CD4-positive, alpha-beta T cell treated with Interleukin-17A for 1 hour (primary cell): ENCODE data around the gene BST2.
A peak's percentile ranks its signal among the peaks of the same experiment; 100 is the strongest.
"Not testable (repeated sequence)": the region's sequence is repeated elsewhere in the genome, so short reads cannot be mapped to it uniquely, and the experiment has no call there.

Source experiments
- DNase-seq: peaks from one replicate; pipeline ENCODE4 v3.0.0-alpha.2; 2020

BST2 gene

GRCh38 chr19:17385878-17386611, 19.4 kb downstream of the BST2 start:
- peak; percentile 62 for DNase-seq

- no peak for DNase-seq
These were observed 24.8 kb downstream of the BST2 start for GRCh38 chr19:17380426-17381138.

- DNase-seq = no peak
These were observed 26.2 kb downstream of the BST2 start for GRCh38 chr19:17379221-17379631.

GRCh38 chr19:17378271-17378670, 27.2 kb downstream of the BST2 start:
- DNase-seq = no peak

- DNase-seq = no peak
These were observed 28.4 kb downstream of the BST2 start, which contains the start of gene PLVAP for GRCh38 chr19:17376935-17377600. TSS of gene PLVAP (minus strand) at chr19:17377342. CDS start at chr19:17377288, 54 bp downstream.

- DNase-seq = no peak
These were observed 35.3 kb downstream of the BST2 start for GRCh38 chr19:17370026-17370587.

GRCh38 chr19:17365361-17365760, 40.1 kb downstream of the BST2 start:
- no peak for DNase-seq

GRCh38 chr19:17363852-17364605, 41.4 kb downstream of the BST2 start:
- not testable (repeated sequence) for DNase-seq

GRCh38 chr19:17359905-17360800, 45.3 kb downstream of the BST2 start:
- DNase-seq = no peak

- no peak for DNase-seq
These were observed 47.0 kb downstream of the BST2 start for GRCh38 chr19:17358395-17358794.

- DNase-seq = no peak
These were observed 47.7 kb downstream of the BST2 start for GRCh38 chr19:17357724-17358123.

- DNase-seq = no peak
These were observed 48.3 kb downstream of the BST2 start for GRCh38 chr19:17357078-17357666.

GRCh38 chr19:17353386-17353785, 52.0 kb downstream of the BST2 start:
- DNase-seq = no peak
